ENCODE results near the gene CLCNKA.
"Not testable (repeated sequence)": the region's sequence is repeated elsewhere in the genome, so short reads cannot be mapped to it uniquely, and the experiment has no call there.

CLCNKA gene

DNA sequence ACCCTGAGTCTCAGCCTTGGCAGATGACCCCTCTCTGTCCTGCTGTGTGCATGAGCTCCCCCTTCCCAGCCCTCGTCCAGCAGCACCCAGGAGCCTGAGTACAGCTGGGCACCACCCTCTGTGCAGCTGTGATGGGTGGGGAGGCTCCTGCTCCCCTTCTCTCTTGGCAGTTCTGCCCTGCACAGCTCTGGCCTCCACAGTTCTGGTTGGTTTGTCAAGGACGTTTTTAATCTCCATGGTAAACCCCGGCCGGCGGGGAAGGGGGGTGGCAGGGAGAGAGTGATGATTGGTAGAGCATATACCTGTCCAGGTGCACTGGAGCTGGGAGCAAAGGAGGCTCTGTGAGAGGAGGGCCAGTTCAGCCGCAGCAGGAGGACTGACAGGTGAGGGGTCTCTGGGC is at the start of gene CLCNKA:
Gene CLCNKA, plus strand, starts transcription at position 356 of the 400 bp plus-strand sequence. CDS start 584 bp downstream, outside the sequence.
- DNase-seq = no peak

DNA sequence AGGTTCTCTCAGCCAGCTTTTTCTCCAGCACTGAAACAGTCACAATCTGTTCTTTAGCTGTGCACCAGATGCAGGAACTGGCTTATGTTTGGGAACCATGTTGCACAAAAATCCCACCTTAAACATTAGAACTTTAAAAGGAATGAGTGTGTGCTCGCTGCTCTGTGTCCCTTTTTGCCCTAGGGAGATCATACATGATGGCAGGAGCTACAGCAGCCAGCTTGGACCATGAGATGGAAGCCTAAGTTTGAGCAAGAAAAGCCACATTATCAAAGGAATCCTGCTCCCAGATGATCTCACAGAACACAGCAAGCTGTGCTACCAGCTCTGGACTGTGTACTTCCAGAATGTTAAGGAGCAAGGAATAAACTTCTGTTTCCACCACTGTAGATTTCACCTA is 49.4 kb upstream of the CLCNKA start:
- no peak for DNase-seq

DNA sequence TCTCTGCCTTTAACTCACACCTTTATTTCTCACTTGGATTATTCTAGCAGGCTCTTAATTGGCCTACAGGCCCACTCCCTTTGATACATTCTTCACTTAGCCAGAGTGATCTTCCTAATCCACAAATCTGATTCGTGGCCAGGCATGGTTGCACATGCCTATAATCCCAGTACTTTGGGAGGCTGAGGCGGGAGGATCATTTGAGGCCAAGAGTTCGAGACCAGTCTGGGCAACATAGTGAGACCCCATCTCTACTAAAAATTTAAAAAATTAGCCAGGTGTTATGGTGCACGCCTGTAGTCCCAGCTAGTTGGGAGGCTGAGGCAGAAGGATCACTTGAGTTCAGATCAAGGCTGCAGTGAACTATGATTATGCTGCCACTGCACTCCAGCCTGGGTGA is 48.1 kb upstream of the CLCNKA start:
- no peak for DNase-seq

DNA sequence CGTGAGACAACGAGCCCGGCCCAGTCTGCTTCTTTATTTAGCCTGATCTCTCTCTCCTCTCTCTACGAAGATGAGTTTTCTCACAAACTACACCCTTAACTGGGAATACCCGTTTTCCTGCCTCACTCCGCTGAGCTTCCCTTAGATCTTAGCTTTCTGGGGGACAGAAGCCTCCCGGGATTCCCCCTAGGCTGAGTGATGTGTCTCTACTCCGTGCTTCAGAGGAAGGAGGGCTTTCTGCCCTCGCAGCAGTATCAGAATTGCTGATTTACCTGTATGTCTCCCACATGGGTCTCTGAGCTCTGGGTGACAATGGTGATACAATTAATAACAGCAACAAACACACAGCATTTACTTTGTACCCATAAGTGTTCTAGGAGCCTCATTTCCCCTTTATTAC is 47.0 kb upstream of the CLCNKA start:
- no peak for DNase-seq

DNA sequence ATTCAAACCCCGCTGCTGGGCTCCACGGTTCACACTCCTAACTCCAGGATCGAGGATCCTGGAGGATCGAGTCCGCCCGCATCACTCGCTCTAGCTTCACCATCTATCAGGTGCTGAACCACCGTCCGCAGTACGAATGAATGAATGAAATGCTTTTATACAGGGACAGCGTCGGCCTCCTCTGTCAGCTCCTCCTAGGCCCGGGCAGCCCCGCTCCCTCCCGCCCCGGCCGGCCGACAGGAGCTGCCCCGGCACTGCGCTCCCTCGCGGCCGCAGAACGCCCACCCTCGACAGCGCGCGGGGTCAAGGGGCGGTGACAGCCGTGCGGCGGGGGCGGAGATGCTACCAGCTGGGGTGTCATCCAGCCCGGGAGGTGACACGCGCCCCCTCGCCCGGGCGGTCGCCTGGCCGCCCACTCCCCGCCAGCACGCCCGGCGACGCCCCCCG is 46.5 kb upstream of the CLCNKA start:
- peak; percentile 74 for DNase-seq

DNA sequence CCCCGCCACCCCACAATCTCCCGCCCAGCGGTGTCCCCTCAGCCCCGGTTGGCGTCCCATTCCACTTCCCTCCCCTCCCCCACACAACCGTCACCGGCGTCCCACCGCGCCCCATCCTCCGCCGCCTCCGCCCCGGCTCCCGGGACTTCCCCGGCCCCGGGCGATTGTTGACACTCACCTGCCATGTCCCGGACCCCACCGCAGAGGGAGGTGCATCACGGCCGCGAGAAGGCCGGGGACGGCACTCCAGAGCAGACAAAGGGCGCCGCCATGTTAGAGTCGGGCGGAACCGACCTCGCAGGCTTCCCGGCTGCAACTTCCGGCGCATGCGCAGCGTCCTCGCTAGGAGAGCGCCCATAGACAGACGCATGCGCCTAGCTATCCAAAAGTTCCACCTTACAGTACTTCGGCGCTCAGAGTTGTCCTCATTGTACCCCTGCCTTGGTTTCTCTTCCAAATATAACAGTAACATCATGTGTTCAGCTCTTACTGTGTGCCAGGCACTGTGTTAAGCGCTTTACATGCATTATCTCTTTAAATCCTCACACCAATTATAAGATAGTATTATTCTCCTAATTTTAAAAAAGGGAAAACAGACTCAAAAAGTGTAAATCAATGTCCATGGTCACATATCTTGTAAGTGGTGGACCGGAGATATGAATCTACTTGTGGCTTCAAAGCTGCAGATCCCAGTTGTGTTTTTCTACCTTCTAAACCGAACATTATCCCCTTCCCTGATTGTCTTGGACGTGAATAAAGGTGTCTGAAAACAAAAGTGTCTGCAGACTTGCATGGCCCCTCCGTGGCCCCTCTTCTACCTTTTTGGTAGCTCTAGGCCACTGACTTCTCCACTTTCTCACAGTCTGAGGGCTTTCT is 45.8 kb upstream of the CLCNKA start, which contains the start of gene ZBTB17:
Gene ZBTB17, minus strand, starts transcription at position 297 of the 876 bp plus-strand sequence. CDS start 27,606 bp downstream, outside the sequence.
- peak; percentile 95 for DNase-seq

DNA sequence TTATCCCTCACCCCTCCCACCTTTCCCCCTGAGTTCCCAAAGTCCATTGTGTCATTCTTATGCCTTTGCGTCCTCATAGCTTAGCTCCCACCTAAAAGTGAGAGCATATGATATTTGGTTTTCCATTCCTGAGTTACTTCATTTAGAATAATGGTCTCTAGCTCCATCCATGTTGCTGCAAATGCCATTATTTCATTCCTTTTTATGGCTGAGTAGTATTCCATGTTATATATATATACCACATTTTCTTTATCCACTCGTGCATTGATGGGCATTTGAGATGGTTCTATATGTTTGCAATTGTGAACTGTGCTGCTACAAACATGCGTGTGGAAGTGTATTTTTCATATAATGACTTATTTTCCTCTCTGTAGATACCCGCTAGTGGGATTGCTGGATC is 43.9 kb upstream of the CLCNKA start:
- not testable (repeated sequence) for DNase-seq

DNA sequence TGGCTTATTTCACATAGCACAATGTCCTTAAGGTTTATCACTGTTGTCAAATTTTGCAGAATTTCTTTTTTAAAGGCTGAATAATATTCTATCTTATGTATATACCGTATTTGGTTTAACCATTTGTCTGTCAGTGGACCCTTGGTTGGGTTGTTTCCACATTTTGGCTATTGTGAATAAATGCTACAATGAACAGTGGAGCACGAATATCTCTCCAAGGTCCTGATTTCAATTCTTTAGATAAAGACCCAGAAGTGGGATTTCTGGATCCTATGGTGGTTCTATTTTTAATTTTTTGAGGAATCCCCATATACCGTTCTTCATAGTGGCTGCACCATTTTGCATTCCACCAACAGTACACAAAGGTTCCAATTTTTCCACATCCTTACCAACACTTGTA is 40.2 kb upstream of the CLCNKA start:
- no peak for DNase-seq

DNA sequence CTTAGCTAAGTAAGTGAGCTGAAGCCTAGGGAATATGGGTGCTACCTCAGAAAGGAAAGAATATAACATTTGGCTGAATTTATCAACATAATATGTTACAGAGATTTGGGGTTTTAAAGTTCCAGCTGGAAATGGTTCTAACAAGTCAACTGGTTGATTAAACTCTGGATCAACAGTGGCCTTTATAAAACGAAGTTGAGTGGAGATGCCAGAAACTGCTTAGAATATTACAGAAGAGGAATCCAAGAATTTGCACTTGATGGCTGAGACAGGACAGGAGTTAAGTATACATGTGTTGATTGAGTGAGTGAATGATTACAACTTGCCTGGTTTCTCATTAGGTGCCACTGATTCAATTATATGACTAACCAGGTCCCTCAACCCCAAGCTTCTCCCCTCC is 38.6 kb upstream of the CLCNKA start:
- no peak for DNase-seq

DNA sequence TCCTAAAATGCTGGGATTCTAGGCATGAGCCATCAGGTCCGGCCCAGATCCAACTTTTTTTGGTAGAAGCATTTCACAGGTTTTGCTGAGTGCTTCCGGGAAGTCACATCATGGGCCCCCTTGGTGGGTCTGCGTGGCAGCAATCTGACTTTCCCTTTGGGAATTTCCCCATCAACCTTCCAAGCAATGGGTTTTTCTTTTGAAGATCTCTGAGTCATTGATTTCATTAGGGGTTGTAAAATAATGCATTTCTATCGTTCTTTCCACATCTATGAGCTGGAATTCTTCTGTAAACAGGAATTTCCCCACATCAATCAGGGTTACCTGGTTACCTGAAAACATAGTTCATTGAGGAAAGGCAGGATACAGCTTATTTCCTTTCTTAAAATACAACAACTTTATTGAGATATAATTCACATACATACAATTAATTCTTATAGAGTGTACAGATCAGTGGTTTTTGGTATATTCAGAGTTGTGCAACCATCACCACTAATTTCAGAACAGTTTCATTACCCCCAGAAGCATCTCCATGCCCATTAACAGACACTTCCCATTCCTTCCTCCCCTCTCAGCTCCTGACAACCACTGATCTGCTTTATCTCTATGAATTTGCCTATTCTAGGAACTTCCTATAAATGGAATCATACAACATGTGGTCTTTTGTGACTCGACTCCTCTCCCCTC is 36.1 kb upstream of the CLCNKA start:
- DNase-seq = no peak

DNA sequence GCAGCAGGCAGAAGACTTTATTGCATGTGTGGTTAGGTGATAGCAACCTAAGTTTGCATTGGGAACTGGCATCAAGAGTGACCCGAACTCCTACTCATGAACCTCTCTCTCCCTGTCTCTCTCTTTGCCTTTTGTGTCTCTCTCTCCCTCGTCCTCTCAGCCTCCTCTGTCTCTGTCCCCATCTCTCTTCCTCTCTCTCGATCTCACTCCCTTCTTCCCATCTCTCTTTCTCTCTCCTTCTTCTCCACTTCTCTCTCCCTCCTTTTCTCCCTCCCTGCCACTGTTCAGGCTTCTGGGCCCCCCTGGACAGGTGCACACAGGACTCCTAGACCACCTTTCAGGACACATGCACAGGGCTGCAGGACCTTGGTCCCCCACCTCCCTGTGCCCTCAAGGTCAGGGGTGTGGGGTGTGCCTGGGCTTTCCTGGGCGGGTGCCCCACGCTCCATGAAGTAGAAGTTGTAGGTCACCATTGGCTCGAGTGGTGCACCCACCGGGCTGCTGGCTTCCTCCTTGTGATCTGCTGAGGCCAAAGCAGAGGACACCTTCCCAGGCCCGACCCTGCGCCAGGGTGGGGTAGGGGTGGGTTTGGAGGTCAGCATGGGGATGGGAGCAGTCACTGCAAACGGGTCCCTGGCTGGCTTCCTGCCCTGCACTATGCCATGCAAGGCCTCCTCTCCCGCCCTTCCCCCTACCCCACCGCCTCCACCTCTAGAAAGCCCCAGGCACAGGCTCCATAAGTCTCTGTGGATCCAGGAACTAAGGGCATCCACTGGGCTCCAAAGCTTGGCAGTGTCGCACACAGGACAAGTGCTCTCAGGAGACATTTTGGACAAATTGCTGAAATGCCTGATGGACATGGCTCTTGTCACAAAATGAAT is 32.7 kb upstream of the CLCNKA start:
- no peak for DNase-seq

DNA sequence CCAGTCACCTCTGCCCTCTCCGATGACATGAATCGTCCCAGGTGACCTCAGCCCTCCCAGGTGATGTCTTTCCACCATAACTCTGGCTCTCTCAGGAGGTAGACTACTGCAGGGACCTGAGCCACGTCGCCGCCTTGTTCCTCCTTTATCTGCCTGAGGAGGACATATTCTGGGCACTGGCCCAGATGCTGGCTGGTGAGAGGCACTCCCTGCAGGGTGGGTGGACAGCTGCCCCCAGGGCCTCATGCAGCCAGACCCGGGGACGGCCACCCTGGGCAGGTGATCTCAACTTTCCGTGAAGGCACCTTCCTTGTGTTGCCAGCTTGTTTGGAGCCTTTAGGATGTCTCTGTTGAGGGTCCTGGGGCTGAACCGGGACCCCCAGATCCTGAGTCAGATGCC is 32.1 kb upstream of the CLCNKA start:
- no peak for DNase-seq

DNA sequence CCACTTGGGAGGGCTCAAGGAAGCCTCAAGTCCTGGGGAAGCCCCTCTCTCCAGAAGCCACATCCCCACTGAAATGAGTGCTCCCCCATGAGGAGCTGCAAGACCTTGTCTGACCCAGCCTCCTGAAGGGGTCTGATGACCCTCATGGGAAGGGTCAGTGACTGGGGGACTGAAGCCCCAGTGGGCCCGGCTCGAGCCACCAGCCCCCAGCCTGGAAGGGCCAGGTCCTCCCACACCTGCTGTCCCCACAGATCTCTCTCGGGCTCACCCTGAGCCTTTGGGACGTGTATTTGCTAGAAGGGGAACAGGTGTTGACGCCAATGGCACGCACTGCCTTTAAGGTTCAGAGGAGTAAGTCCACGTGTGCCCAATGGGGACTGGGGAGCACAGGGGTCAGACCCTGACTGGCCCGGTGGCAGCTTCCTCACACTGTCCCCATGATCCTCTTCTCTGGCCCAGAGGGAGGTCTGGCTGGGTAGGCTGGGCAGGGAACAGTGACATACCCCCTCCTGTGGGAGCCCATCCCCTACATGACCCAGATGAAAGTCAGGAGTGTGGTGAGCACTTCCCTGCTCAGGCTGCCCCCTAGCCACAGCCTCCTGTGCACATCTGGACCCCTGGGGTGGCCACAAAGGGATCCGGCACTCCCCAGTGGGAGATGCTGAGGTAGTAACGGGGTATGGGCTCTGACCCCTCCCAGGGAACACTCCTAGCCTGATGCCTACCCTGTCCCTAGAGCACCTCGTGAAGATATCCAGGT is 30.2 kb upstream of the CLCNKA start:
- DNase-seq = no peak

DNA sequence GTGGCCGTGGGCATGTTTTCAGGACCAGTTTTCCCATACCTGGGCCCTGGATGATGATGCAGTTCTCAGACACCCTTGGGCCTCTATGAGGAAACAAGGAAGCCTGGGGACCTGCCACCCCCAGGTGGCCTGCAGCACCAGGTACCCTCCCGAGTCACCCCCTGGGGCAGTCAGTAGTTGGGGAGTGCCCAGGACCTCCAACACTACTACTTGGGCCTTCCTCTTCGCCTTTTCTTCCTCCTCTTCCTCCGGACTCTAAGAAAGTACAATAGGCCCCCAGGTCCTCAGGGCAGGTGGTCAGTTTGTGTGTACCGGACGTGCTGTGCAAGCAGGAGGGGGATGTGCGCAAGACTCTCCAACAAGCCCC is 29.7 kb upstream of the CLCNKA start:
- no peak for DNase-seq

DNA sequence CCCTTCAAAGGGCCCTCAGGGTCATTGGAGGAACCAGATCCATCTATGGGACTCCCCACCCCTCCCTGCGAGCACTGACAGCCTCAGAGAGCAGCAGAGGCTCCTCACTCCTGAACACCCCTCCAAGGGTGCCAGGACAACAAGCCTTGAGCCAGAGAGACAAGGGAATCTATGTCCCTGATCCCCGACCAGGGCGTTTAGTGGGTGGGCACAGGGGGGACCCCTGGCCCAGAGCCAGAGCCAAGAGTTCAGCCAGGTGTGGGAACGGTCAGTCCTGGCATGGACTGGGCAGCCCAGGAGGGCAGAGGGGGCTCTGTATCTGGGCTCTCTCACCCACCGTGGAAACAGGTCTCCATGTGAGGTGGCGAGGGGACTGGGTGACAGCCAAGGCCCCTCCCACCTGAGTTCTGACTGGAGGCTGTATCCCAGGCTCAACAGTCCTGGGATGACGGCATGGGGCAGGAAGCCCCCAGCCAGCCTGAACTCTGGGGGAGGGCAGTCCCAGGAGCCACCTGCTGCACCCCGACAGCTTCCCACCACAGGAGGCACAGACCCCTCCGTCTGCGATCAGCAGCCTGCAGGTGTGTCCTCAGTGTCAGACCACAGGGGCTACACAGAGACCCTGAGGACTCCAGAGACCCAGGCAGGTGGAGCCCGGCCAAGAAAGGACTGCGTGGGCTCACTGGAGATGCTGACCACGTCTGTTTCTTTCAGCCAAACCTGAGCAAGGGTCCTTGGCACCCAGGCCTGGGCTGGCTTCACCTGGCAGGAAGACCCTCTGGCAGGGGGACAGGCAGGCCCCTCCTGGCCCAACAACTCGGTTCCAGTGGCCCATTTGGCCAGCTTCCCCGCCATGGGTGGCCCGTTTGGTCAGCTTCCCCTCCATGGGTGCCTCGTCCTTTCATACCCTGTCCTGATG is 29.0 kb upstream of the CLCNKA start:
- no peak for DNase-seq

DNA sequence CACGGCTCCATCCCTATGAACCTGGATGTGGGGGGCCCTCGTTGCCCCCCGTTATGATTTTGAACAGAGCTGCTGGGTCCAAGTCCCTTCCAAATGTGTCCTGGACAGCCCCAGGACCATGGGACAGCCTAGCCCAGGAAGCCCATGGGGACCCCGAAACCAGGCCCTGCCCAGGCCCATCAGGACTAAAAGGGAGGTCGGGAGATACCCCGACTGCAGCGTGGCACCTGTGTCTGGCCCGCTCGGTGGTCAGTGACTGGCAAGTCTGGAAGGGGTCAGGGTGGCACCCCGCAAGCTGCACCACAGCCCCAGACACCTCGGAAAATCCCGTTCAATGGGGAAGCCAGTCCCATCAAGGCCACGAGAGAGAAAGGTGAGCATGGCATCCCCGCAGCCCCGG is 28.2 kb upstream of the CLCNKA start:
- DNase-seq = no peak

DNA sequence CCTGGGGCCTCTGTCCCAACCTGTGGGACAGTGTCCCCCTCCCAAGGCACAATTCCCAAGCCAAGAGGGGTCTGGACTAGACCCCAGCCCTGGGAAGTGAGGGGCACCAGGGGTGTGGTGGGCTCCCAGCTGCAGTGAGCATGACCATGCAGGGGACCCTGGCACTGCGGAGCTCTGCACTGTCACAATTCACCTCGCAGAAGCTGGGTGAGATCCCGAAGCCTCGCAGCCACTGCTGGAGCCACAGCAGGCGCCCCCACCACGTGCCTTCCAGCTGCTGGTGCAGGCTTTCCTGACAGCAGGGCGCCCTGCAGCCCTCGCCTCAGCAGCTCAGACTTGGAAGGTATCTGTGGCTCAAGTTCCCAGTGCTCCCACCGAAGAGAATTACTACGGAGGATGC is 27.8 kb upstream of the CLCNKA start:
- DNase-seq = no peak

DNA sequence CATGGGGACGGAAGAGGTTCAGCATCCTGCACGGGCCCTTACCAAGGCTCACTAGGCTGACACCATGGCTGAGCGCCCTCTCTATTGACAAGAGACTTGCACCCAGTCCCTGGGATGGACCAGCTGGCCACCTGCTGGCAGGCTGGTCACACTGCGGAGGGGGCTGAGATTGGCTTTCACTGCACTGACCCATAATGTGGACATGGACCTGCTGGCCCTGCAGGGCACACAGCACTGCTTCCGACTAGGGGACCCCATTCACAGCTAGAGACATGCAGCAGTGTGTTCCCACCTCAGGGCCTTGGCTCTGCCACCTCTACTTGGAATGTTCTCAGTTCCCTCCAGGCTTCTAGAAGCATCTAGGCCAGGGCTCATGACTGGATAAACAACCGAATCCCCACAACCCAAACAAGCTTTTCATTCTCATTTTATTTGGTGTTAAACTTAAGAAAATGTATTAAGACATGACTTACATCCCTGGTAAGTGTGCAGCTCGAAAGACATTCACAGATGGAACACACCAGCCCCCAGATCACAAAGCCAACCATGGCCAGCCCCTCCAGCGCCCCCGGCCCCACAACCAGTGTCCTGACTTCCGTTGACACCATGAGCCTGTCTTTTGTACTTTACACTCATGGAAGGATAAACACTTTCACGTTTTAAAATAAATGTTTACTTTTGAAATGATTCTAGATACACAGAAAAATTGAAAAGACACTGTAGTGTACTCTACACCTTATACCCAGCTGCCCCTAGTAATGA is 27.1 kb upstream of the CLCNKA start:
- DNase-seq = peak; percentile 56

DNA sequence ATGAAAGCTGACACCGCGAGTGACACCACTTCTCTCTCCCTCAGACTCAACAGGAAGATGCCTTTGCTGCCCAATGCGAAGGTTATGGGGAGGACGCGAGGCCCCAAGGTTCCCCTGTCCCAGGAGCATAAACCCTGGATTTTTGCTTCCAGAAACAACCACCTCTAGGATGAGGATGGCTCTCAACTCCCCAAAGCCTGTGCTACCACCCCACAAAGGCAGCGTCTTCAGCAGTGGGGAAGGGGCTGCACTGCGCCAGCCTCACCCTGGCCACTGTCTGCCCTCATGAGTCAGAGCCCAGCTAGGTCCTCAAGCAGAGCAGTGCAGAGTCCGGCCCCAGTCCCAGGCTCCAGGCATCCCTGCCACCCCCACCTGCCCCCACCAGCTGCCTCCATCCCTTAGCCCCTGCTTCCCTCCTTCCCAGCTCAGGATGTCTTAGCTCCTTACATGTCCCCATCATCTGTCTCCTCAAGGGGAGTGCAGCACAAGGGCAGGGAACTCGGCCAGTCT is 24.7 kb upstream of the CLCNKA start:
- DNase-seq = no peak

DNA sequence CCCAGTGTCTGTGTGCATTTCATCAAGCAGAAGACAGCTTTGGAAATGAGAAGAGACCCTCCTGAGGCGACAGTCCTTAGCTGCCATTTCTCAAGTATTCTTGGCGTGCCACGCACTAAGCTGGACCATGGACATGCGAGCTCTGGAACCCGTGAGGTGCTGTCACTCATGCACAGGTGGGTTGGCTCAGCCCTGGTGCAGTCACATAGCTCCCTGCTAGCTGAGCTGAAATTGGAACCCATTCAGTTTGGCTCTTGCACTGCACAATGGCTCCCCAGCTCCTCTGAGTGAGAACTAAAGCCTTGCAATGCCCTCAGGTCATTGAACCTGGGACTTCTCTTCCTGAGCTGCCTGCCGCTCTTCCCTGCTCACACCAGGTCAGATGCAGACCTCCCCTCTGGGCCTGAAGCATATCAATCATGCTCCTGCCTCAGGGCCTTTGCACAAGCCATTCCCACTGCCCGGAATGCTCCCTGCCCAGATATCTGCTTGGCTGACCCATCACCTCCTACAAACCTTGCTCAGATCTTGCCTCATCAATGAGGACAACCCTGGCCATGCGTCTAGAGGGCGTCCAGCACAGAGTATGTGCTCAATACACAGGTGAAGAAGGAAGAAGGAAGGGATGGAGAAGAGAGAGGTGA is 24.1 kb upstream of the CLCNKA start:
- DNase-seq = no peak
